HG02610 (cell line): Measurements from ENCODE around the gene CLCN2.
A peak's percentile ranks its signal among the peaks of the same experiment; 100 is the strongest.

Source experiments
- ATAC-seq: cut with Tn5 transposase; IDR thresholded peaks from one replicate; pipeline ENCODE4 v1.9.1; 2021; ENCODE audit warnings: mild to moderate bottlenecking, moderate library complexity; ENCODE audit not compliant: unreplicated experiment

Gene CLCN2

DNA sequence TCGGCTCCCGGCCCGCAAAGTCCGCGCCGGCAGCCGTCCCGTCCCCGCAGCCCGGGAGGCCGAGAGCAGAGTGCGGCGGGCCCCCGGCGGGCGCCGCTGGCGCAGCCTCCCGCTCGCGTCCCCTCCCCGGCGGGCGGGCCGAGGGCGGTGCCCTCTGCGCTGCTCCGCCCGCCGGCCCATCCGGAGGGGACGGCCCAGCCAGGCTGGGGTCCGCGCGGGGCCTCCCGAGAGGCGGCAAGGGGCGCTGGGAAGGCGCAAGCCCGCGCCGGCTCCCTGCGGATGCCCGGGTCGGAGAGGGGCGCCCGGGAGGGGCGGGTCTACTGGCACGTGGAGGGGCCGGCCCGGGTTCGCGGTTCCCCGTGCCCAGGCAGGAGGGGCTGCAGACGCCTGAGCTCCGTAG is at the start of gene CLCN2, which contains the start of gene POLR2H:
TSS of gene CLCN2 (minus strand) at position 74 of the 400 bp plus-strand sequence. CDS start 126 bp downstream, outside the sequence.
TSS of gene POLR2H (plus strand) at position 179 of the 400 bp plus-strand sequence. CDS start 1,783 bp downstream, outside the sequence.
- ATAC-seq = peak; percentile 47

DNA sequence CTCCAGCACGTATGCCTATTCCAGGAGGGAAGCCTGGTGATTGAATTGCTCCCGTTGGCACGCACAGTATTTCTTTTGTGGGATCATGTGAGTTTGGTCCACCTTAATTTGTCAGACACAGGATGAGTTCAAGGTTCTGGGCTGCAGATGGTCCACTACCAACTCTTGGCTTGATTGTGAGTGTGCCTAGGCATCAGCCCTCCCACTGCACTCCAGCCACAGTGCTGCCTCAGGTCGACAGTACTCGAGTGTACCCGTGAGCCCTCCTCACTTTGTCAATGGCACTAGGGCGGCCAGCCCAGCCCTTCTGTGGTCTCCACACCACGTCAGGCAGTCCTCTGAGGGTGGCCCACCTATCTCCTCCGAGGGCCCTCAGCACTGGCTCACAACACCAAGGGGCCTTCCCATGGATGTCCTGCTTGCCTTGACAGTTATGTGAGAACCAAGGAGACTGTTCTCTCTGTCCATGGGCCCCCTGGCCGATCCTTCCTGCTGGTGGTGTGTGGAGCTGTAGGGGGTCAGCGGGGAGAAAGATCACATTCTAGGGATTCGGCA is 48.6 kb upstream of the CLCN2 start:
- no peak for ATAC-seq

DNA sequence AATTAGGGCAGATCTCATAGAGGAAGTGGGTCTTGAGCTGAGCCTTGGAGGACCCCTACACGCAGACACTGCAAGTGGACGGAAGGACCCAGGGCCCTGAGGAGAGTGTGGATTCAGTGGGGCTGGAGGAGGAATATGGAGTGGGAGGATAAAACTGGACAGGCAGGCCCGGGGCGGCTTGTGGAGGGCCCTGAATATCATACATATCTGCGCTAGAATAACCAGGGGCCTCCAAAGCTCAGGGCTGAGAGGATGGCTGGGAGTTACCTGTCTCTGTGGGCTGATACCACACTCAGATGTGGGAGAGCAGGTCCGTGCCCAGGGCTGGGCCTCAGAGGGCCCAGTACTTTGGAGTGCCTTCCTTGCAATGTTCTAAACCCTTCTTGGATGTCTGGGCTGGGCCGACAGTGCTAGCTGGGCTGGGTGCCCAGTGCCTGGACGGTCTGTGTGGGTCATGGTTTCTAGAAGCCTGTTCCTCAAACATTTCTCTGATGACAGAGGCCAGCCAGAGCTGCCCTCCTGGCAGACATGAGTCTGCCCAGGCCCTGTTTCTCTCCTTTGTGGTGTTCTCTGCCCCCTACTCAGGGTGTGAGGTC is 48.0 kb upstream of the CLCN2 start:
- ATAC-seq = no peak

- no peak for ATAC-seq
Observed at GRCh38 chr3:184405075-184406030, 43.9 kb upstream of the CLCN2 start.

- ATAC-seq = no peak
Observed at GRCh38 chr3:184399410-184399809, 38.0 kb upstream of the CLCN2 start.

GRCh38 chr3:184395320-184395660 is 33.9 kb upstream of the CLCN2 start:
- no peak for ATAC-seq

DNA sequence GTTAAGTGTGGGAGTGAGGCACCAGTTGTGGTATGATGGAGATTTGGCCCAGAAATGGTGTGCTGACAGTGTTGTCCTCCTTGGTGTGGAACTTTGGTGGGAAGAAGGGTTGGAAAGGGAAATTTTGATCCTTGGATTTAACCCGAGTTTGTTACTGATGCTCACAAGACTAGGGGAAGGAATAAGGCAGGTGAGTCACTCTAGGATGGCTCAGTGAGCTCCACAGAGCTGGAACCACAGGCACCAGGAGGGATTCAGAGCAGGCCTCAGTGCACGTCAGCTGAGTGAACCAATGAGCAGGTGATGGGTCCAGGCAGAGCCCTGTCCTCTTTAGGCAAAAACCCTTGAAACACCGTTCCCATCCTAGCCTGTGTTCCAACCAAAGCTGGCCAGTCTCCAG is 29.9 kb upstream of the CLCN2 start:
- no peak for ATAC-seq

DNA sequence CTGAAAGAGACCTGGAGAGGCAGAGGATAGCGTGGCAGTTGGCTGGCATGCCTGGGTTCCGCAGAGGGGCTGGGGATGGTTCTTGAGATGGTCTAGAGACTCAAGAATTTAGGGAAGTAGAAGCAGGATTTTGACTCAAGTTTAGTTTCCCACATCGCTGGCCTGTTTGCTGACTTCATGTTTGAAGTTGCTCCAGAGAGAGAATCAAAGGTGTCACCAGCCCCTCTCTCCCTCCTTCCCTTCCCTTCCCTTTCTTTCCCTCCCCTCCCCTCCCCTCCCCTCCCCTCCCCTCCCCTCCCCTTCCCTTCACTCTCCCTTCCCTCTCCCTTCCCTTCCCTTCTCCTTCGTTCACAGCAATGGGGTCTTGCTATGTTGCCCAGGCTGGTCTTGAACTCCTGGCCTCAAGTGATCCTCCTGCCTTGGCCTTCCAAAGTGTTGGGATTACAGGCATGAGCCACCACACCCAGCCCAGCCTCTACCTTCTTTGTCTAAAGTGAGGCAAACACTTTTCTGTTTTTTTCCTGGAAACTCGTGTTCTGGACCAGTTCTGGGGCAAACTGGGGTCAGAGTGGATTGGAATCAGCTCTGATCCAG is 28.6 kb upstream of the CLCN2 start:
- no peak for ATAC-seq

DNA sequence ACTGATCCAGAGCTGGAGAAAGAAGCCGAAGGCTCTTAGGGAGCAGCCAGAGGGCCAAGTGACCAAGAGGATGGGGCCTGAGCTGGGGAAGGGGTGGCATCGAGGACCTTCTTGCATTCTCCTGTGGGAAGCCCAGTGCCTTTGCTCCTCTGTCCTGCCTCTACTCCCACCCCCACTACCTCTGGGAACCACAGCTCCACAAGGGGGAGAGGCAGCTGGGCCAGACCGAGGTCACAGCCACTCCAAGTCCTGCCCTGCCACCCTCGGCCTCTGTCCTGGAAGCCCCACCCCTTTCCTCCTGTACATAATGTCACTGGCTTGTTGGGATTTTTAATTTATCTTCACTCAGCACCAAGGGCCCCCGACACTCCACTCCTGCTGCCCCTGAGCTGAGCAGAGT is 28.0 kb upstream of the CLCN2 start:
- no peak for ATAC-seq

DNA sequence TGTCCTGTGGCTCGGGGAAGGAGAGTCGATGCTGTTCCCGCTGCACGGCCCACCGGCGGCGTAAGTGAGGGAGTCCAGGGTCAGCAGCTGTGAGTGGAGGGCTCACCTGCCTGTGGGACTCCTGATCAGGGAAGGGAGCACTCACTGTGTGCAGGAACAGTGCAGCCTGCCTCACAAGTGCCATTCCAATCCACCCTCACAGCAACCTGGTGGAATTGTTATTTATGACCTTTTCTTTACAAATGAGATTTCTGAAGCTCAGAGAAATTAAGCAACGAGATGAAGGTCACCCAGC is 27.5 kb upstream of the CLCN2 start:
- no peak for ATAC-seq

DNA sequence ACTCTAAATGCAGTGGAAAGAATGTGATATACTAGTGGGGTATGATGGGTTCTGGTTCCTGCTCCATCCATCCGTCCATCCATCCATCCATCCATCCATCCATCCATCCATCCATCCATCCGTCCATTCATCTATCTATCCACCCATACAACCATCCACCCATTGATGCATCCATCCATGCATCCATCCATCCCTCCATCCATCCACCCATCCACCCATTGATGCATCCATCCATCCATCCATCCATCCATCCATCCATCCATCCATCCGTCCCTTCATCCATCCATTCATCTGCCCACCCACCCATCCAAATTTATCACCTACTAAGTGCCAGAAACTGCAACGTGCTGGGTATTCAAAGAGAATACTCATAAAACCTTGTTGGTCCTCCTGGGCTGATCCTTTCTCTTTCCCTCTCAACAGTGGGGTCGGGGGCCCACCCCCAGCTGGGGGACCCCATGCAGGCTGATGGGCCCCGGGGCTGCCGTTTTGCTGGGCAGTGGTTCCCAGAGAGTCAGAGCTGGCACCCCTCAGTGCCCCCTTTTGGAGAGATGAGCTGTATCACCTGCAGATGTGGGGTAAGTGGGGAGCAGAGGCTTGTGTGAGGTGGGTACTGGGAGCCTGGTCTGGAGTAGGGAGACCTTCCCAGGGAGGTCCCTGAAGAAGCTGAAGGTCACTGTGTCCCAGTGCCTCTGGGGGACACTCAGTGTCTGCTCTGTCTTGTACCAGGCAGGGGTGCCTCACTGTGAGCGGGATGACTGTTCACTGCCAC is 26.9 kb upstream of the CLCN2 start:
- no peak for ATAC-seq

GRCh38 chr3:184387174-184387714 is 25.8 kb upstream of the CLCN2 start:
- ATAC-seq = no peak

- no peak for ATAC-seq
Observed at GRCh38 chr3:184386047-184386806, 24.8 kb upstream of the CLCN2 start.

DNA sequence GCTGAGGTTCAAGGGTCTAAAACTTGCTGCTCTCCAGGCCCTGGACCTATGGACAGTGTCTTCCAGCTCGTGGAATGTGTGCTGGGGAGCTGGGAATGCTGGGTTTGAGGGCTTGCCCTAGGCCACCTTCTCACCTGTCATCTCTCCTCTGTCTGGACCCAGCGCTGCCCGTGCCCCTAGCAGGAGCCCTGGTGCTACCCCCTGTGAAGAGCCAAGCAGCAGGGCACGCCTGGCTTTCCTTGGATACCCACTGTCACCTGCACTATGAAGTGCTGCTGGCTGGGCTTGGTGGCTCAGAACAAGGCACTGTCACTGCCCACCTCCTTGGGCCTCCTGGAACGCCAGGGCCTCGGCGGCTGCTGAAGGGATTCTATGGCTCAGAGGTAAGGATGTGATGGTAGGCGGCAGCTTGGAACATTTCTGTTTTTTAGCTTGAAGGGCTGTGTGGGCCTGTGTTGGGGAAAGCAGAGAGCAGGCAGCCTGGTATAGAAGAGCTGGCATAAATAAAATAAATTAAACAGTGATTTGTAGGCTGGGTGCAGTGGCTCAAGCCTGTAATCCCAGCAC is 23.5 kb upstream of the CLCN2 start:
- no peak for ATAC-seq

GRCh38 chr3:184384342-184384741 is 22.9 kb upstream of the CLCN2 start:
- ATAC-seq = no peak

- ATAC-seq = no peak
Observed at GRCh38 chr3:184383033-184383740, 21.8 kb upstream of the CLCN2 start.

DNA sequence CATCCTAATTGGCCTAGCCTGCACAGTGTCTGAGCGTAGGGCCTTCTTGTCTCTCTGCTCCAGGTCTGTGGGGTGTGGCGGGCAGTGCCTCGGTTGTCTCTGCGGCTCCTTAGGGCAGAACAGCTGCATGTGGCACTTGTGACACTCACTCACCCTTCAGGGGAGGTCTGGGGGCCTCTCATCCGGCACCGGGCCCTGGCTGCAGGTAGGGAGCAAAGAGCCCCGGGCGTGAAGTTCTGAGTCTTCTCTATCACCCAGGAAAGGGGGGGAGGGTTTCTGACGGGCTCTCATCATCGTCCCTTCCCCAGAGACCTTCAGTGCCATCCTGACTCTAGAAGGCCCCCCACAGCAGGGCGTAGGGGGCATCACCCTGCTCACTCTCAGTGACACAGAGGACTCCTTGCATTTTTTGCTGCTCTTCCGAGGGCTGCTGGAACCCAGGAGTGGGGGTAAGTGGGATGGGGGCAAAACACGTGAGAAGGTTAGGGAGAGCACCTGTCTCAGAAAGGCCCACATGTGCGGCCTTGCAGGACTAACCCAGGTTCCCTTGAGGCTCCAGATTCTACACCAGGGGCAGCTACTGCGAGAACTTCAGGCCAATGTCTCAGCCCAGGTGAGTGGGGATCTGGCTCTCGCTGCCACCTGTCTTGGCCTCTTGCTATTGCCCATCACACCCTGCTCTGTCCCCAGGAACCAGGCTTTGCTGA is 21.1 kb upstream of the CLCN2 start:
- no peak for ATAC-seq
